AG08396 (cell line): Measurements from ENCODE around the gene ARPC4.
"Not testable (repeated sequence)": the region's sequence is repeated elsewhere in the genome, so short reads cannot be mapped to it uniquely, and the experiment has no call there.

Source experiments
- DNase-seq: peaks from one replicate; pipeline ENCODE4 v3.0.0; 2012; ENCODE audit warnings: low spot score, mixed read lengths

Gene ARPC4

DNA sequence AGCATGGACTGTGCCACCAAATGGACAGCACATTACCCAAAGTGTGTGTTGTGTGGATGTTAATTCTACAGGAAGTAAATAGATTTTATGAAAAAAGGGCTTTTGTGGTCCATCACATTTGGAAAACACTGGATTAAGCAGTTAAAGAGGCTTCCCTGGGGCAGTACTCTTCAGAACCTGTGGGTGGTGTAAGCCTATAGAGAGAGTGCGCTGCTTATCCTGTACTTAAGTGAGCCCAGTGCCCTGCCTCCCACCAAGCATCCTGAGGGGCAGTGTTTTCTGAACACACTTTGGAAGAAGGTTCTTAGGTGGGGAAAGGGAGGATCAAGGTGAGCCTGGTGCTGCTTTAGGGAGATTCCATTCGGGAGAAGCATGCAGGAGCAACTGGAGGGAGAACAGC, 28.1 kb downstream of the ARPC4 start:
- no peak for DNase-seq

DNA sequence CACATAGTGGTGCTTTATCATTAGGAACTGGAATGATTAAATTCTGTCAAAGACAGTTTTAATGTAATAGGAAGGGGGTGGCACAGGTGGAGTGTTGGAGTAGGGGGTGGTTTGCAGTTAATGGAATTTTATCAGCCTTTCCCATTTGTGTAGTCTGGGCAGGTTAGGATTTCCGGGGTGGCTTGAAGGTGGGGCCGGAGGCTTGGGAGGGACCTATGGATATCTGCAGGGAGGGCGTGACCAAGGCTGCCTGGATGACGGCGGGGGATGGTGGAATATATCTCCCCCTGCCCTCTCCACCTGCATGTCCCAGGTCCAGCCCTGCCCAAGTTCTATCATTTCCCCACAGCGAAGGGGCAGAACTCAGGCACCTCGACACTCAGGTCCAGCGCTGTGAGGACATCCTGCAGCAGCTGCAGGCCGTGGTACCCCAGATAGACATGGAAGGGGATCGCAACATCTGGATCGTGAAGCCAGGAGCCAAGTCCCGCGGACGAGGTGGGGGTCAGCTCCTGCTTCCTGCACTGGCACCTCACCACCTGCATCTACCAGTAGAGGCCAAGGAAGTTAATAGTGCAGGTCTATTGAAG, 32.7 kb downstream of the ARPC4 start:
- no peak for DNase-seq

DNA sequence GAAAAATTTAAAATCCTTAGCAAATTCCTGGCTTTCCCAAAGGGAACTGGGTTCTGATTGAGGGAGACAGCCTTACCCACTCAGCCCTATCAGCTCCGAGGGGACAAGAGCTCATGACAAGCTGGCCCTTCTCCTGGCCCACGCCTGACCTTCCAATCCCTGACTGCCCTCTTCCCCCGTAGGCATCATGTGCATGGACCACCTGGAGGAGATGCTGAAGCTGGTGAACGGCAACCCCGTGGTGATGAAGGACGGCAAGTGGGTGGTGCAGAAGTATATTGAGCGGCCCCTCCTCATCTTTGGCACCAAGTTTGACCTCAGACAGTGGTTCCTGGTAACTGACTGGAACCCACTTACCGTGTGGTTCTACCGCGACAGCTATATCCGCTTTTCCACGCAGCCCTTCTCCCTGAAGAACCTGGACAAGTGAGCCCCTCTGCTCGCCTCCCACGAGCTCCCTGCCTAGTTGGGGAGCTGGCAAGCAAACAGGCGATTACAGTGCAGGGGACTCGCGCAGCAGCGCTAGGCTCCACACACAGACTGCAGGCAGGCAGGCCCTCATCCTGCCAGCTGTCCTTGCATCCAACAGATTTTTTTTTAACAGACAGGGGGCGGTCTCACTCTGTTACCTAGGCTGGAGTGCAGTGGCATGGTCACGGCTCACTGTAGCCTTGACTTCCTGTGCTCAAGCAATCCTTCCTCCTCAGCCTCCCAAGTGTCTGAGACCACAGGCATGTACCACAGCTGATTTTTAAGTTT, 34.1 kb downstream of the ARPC4 start:
- DNase-seq, result no peak

- no peak for DNase-seq
Observed at GRCh38 chr3:9828801-9829755, 36.2 kb downstream of the ARPC4 start.

- DNase-seq, result no peak
Observed at GRCh38 chr3:9831253-9831652, 38.4 kb downstream of the ARPC4 start.

GRCh38 chr3:9833078-9833477, 40.2 kb downstream of the ARPC4 start:
- DNase-seq, result no peak

DNA sequence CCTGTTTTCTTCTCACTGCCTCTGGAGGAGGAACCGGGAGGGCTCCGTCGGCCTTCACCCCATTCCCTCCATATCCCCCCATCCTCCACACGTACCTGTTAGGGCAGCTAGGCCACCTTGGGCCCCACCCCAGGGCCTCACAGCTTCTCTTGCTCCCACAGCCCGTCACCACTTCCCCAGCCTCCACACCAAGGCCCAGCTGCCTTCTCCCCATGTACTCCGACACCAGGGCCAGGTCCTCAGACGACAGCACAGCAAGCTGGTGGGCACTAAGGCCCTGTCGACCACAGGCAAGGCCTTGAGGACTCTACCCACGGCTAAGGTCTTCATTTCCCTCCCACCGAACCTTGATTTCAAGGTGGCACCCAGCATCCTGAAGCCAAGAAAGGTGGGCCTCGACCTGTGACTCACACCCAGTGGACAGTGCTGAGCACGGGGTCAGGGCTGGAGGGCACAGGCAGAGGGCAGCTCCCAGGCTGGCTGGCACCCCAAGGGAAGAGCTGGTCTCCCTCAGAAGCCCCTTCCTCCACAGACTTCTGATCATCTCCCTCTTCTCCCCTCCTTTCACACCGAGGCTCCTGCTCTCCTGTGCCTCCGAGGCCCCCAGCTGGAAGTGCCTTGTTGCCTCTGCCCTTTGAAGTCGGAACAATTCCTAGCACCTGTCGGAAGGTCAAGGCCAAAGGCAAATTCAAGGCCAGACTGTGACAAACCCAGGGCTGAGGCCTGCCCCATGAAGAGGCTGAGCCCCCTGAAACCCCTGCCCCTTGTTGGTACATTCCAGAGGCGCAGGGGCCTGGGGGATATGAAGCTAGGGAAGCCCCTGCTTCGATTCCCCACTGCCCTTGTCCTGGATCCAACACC, 41.9 kb downstream of the ARPC4 start:
- DNase-seq, result no peak

DNA sequence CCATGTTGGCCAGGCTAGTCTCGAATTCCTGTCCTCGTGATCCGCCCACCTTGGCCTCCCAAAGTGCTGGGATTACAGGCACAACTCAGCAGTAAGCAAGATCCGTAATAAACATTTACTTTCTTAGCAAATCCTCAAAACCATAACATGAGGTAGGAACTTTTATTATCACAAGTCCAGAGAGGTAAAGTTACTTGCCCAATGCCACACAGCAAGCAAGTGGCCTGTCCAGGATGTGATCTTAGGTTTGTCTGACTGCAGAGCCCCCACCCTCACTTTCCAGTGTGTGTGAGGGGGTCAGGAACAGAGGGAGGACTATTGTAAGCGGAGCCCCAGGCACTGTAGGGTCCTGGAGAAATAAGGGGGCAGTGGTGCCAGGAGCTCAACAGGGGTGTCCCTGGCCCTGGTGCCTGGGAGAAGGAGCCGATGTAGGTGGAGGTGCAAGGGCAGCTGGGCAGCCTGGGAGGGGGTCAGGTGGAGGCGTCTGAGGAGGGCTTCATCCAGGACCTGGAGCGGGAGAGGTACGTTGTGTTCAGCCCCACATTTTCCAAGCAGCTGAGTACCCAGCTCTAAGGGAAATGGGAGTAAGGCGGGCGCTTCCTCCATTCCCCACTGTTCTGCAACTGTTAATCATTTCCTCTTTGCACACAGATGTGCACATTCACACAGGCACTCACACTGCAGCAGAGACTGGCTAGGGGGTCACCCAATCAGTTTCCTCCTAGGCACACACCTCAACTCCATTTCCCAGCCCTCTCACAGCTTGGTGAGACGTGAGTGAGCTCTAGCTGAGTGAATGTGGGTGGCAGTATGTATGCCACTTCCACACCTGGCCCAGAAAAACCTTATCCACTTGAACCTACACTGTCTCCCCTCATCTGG, 45.1 kb downstream of the ARPC4 start:
- no peak for DNase-seq

DNA sequence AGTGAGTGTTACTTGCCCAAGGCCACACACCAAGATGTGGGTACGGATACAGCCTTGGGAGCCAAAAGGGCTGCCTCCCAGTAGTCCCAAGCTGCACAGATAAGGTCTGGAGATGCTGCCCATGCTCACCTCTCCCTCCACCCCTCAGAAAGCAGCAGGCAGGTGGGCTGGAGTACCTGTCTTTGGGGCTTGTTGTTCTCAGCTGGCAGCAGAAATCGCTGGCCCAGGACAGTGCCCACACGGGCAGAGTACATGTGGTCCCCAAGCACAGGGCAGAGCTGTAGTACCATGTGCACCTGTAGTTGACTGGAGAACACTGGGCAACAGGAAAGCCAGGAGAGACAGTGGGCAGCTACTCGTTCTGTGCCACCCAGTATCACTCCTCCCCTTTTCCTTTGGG, 46.0 kb downstream of the ARPC4 start:
- no peak for DNase-seq

DNA sequence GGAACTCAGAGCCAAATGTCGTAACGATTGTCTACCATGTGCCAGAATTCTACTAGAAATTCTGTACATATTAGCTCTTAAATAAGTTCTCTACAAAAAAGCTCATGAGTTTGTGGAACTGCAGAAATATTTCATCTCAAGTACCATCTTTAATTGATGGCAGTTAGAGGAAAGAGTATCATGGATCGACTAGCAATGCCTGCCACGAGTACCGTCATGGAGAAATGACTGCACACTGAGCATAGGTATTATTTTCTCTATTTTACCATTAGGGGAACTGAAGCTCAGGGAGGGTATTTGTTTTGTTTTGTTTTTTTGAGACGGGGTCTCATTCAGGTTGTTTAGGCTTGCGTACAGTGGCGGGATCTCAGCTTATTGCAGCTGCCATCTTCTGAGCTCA, 48.1 kb downstream of the ARPC4 start:
- no peak for DNase-seq

GRCh38 chr3:9843715-9844438, 51.0 kb downstream of the ARPC4 start, which contains the start of gene RPUSD3:
Gene RPUSD3, minus strand, starts transcription at chr3:9844008. Its CDS starts 18 bp downstream, at chr3:9843990.
- DNase-seq, result peak; percentile 100

- no peak for DNase-seq
Observed at GRCh38 chr3:9846231-9846630, 53.3 kb downstream of the ARPC4 start.

DNA sequence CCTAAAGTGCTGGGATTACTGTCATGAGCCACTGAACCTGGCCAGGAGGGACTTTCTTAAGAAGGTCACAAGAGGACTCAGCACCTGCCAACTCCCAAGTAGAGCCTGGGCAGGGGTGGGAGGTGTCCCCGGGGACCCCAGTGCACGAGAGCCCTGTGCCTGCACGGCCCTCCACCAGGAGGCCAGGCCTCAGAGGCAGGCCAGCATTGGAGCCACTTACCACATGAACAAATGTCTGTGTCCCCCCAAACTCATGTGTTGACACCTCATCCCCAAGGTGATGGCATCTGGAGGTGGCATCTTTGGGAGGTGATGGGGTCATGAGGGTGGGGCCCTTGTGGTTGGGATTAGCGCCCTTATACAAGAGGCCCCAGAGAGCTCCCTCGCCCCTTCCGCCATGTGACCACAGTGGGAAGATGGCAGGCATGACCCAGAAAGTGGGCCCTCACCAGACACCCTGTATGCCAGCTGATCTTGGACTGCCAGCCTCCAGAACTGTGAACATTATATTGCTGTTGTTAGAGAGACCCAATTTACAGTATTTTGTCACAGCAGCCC, 54.1 kb downstream of the ARPC4 start:
- DNase-seq, result no peak

DNA sequence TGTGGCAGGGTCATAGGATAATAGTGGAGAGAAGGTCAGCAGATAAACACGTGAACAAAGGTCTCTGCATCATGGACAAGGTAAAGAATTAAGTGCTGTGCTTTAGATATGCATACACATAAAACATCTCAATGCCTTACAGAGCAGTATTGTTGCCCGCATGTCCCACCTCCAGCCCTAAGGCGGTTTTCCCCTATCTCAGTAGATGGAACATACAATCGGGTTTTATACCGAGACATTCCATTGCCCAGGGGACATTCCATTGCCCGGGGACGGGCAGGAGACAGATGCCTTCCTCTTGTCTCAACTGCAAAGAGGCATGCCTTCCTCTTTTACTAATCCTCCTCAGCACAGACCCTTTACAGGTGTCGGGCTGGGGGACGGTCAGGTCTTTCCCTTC, 55.0 kb downstream of the ARPC4 start:
- DNase-seq, result not testable (repeated sequence)

GRCh38 chr3:9848860-9849259, 56.0 kb downstream of the ARPC4 start:
- DNase-seq, result not testable (repeated sequence)

GRCh38 chr3:9851383-9851782, 58.5 kb downstream of the ARPC4 start:
- not testable (repeated sequence) for DNase-seq

- not testable (repeated sequence) for DNase-seq
Observed at GRCh38 chr3:9851926-9852325, 59.0 kb downstream of the ARPC4 start.

GRCh38 chr3:9852528-9852927, 59.6 kb downstream of the ARPC4 start:
- no peak for DNase-seq

DNA sequence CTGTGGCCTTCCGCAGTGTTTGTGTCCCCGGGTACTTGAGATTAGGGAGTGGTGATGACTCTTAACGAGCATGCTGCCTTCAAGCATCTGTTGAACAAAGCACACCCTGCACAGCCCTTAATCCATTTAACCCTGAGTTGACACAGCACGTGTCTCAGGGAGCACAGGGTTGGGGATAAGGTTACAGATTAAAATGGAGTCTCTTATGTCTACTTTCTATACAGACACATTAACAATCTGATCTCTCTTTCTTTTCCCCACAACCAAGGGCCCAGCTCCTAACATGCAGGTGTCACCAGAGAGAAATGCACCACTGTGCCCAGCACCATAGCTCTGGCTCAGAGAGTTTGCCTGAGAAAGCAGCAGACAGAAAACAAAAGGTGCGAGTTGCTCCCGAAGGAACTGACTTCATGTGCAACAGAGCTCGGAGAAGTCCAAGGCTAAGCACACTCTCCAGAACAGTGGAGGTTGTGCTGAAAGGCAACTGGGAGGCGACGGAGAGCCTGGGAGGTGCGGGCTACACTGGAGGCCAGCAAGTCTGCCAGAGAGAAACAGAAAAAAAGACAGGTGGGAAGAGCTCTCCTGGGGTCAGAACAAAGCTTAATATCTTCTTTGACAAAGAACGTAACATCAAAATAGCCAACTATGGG, 61.5 kb downstream of the ARPC4 start:
- not testable (repeated sequence) for DNase-seq
